Measurements from ENCODE around the gene ITPRIPL2.

DNA sequence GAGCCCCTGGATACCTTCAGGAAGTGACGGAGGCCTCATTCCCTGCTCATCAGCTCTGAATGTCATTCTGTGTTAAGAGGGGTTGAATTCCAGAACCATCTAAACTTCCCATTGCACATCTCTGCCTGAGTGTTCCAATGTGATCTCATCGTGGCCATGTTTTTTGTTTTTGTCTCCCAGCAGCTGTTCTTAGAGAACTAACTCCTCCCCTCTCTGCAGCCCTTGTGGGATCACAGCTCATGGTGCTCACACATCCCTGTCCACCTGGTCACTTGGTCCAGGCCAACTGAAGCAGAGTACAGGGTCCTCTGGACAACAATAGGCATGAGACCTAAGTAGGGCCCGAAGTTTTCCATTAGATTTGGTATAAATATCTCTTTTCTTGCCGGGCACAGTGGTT lies 48.3 kb downstream of the ITPRIPL2 start:
- TF ChIP-seq, protein P1, sequence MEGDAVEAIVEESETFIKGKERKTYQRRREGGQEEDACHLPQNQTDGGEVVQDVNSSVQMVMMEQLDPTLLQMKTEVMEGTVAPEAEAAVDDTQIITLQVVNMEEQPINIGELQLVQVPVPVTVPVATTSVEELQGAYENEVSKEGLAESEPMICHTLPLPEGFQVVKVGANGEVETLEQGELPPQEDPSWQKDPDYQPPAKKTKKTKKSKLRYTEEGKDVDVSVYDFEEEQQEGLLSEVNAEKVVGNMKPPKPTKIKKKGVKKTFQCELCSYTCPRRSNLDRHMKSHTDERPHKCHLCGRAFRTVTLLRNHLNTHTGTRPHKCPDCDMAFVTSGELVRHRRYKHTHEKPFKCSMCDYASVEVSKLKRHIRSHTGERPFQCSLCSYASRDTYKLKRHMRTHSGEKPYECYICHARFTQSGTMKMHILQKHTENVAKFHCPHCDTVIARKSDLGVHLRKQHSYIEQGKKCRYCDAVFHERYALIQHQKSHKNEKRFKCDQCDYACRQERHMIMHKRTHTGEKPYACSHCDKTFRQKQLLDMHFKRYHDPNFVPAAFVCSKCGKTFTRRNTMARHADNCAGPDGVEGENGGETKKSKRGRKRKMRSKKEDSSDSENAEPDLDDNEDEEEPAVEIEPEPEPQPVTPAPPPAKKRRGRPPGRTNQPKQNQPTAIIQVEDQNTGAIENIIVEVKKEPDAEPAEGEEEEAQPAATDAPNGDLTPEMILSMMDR (conservative IDR thresholded peaks at IDR 0.05; ENCODE audit: low read depth, low read length), result no peak
- TF ChIP-seq EZH2 (IDR thresholded peaks at IDR 0.05; ENCODE audit: low read length, unreplicated experiment) (no peak), EZH2phosphoT487 (IDR thresholded peaks at IDR 0.05; ENCODE audit: borderline replicate concordance, low read length) (no peak)
